ENCODE measurements around the gene MSH3. TPM values are rescaled to one million over a fixed set of nuclear protein-coding genes. Genes with fewer than 3 reads are reported as not detected.
"Not testable (repeated sequence)": the region's sequence is repeated elsewhere in the genome, so short reads cannot be mapped to it uniquely, and the experiment has no call there.

MSH3 gene
- total and polyA plus RNA-seq, 2 donors: 4.8 to 13.3 TPM

GRCh38 chr5:80881726-80882125 is 227.3 kb downstream of the MSH3 start:
- no peak for DNase-seq (ENCODE audit: low read depth in 6 of 9, low spot score in 9 of 9)
- 98% methylated on average over 4 of the region's 4 CpGs for WGBS
- Histone ChIP-seq H3K27me3 (ENCODE audit: control insufficient read depth in 2 of 2, insufficient read depth in 1 of 2, low read length in 1 of 2) (no peaks in the 10 kb centered on the region), H3K4me1 (ENCODE audit: control insufficient read depth in 2 of 2, insufficient read depth in 2 of 2, low read length in 2 of 2) (no peaks in the 10 kb centered on the region), H3K4me3 (ENCODE audit: low read length in 2 of 2) (no peak overlapping the region), H3K27ac (ENCODE audit: low read depth in 1 of 2, low read length in 1 of 2) (no peak overlapping the region), H3K36me3 (ENCODE audit: control insufficient read depth in 2 of 2, insufficient read depth in 2 of 2, low read length in 1 of 2) (peaks cover 4 to 6% of the 10 kb centered on the region in 2 donors), H3K9me3 (ENCODE audit: control insufficient read depth in 2 of 2, insufficient read depth in 1 of 2, low read length in 1 of 2) (no peaks in the 10 kb centered on the region)

- DNase-seq (ENCODE audit: low read depth in 6 of 9, low spot score in 9 of 9): not testable (repeated sequence)
- 97% methylated on average over 3 of the region's 3 CpGs for WGBS
These were observed 228.9 kb downstream of the MSH3 start for GRCh38 chr5:80883390-80883789.

DNA sequence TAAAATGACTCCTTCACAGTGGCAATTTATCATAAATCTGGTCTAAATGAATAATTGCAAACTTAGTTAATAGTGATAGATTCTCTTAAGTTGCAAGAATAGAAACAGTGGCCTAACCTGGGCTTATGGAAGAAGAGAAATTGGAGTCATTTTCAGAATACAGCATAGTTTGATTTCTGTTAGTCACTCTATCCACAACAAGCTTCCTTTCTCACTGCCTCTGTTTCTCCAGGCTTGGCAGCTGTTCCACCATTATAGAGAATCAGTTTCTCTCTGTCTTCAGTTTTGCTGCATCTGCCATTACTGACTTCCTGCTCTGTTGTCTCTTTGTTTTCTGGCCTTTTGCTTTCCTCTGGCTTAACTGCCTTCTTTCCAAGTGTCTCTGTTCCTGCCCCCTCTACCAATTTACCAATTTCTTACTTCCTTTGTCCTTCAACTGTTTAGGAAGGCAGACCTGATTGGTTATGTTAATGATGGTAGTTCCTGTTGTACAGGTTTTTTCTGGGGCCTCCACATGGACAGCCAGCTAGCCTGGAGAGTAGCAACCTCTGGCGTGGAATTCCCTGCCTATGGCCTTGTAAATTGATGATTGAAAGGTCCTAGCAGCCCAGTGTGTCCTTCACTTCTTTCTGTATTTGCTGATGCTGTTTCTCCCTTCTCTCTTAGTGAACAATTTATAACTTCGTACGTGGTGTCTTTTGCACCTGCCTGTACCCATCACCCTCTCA is 229.8 kb downstream of the MSH3 start:
- DNase-seq (ENCODE audit: low read depth in 6 of 9, low spot score in 9 of 9): no peak
- H3K27ac ChIP-seq (ENCODE audit: low read depth in 1 of 2, low read length in 1 of 2): no peak overlapping the region
- no peaks in the 10 kb centered on the region for H3K4me1 ChIP-seq (ENCODE audit: control insufficient read depth in 2 of 2, insufficient read depth in 2 of 2, low read length in 2 of 2)
- no peak overlapping the region for H3K4me3 ChIP-seq (ENCODE audit: low read length in 2 of 2)
- H3K36me3 ChIP-seq (ENCODE audit: control insufficient read depth in 2 of 2, insufficient read depth in 2 of 2, low read length in 1 of 2): peaks cover 0 to 3% of the 10 kb centered on the region in 2 donors
- H3K27me3 ChIP-seq (ENCODE audit: control insufficient read depth in 2 of 2, insufficient read depth in 1 of 2, low read length in 1 of 2): no peaks in the 10 kb centered on the region
- WGBS: over 99% methylated on average over 3 of the region's 3 CpGs
- H3K9me3 ChIP-seq (ENCODE audit: control insufficient read depth in 2 of 2, insufficient read depth in 1 of 2, low read length in 1 of 2): no peaks in the 10 kb centered on the region

More at GRCh38 chr5:80883390-80883789, 228.9 kb downstream of the MSH3 start:
- not testable (repeated sequence) for H3K9me3 ChIP-seq (ENCODE audit: control insufficient read depth in 2 of 2, insufficient read depth in 1 of 2, low read length in 1 of 2); H3K4me3 ChIP-seq (ENCODE audit: low read length in 2 of 2); H3K4me1 ChIP-seq (ENCODE audit: control insufficient read depth in 2 of 2, insufficient read depth in 2 of 2, low read length in 2 of 2); H3K27me3 ChIP-seq (ENCODE audit: control insufficient read depth in 2 of 2, insufficient read depth in 1 of 2, low read length in 1 of 2); H3K36me3 ChIP-seq (ENCODE audit: control insufficient read depth in 2 of 2, insufficient read depth in 2 of 2, low read length in 1 of 2); H3K27ac ChIP-seq (ENCODE audit: low read depth in 1 of 2, low read length in 1 of 2)

- peaks cover 0 to 3% of the 10 kb centered on the region in 2 donors for H3K36me3 ChIP-seq (ENCODE audit: control insufficient read depth in 2 of 2, insufficient read depth in 2 of 2, low read length in 1 of 2)
- 96% methylated on average over 1 of the region's 1 CpG for WGBS
- no peak overlapping the region for H3K27ac ChIP-seq (ENCODE audit: low read depth in 1 of 2, low read length in 1 of 2)
- no peak for DNase-seq (ENCODE audit: low read depth in 6 of 9, low spot score in 9 of 9)
- no peaks in the 10 kb centered on the region for H3K27me3 ChIP-seq (ENCODE audit: control insufficient read depth in 2 of 2, insufficient read depth in 1 of 2, low read length in 1 of 2)
- H3K4me1 ChIP-seq (ENCODE audit: control insufficient read depth in 2 of 2, insufficient read depth in 2 of 2, low read length in 2 of 2): no peaks in the 10 kb centered on the region
- no peaks in the 10 kb centered on the region for H3K9me3 ChIP-seq (ENCODE audit: control insufficient read depth in 2 of 2, insufficient read depth in 1 of 2, low read length in 1 of 2)
- no peak overlapping the region for H3K4me3 ChIP-seq (ENCODE audit: low read length in 2 of 2)
These were observed 230.5 kb downstream of the MSH3 start for GRCh38 chr5:80884929-80885328.

- no peaks in the 10 kb centered on the region for H3K27me3 ChIP-seq (ENCODE audit: control insufficient read depth in 2 of 2, insufficient read depth in 1 of 2, low read length in 1 of 2)
- no peak overlapping the region for H3K27ac ChIP-seq (ENCODE audit: low read depth in 1 of 2, low read length in 1 of 2)
- DNase-seq (ENCODE audit: low read depth in 6 of 9, low spot score in 9 of 9): no peak
- H3K4me1 ChIP-seq (ENCODE audit: control insufficient read depth in 2 of 2, insufficient read depth in 2 of 2, low read length in 2 of 2): no peaks in the 10 kb centered on the region
- no peaks in the 10 kb centered on the region for H3K9me3 ChIP-seq (ENCODE audit: control insufficient read depth in 2 of 2, insufficient read depth in 1 of 2, low read length in 1 of 2)
- H3K4me3 ChIP-seq (ENCODE audit: low read length in 2 of 2): no peak overlapping the region
- peaks cover 0 to 3% of the 10 kb centered on the region in 2 donors for H3K36me3 ChIP-seq (ENCODE audit: control insufficient read depth in 2 of 2, insufficient read depth in 2 of 2, low read length in 1 of 2)
These were observed 231.0 kb downstream of the MSH3 start for GRCh38 chr5:80885396-80886000.

DNA sequence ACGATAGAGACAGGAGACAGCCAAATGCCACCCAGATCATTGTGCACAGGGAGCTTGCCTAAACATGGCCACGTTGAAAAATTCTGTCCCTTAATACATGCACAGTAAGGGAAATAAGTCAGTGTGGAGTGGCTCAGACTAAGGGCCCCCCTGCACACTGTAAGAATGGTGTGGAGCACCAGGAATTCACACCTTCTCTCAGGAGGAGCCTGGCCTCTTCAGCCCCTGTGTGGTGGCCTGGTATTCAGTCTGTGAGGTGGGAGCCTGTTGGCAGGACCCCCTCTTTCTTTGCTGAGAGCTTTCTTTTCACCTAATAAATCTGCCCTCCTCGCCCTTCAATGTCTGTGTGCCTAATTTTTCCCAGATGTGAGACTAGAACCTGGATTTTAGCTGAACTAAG is 239.6 kb downstream of the MSH3 start:
- Histone ChIP-seq H3K4me3 (ENCODE audit: low read length in 2 of 2) (no peak overlapping the region), H3K4me1 (ENCODE audit: control insufficient read depth in 2 of 2, insufficient read depth in 2 of 2, low read length in 2 of 2) (no peaks in the 10 kb centered on the region), H3K27me3 (ENCODE audit: control insufficient read depth in 2 of 2, insufficient read depth in 1 of 2, low read length in 1 of 2) (no peaks in the 10 kb centered on the region), H3K36me3 (ENCODE audit: control insufficient read depth in 2 of 2, insufficient read depth in 2 of 2, low read length in 1 of 2) (peaks cover 0 to 4% of the 10 kb centered on the region in 2 donors), H3K27ac (ENCODE audit: low read depth in 1 of 2, low read length in 1 of 2) (no peak overlapping the region), H3K9me3 (ENCODE audit: control insufficient read depth in 2 of 2, insufficient read depth in 1 of 2, low read length in 1 of 2) (peaks cover 0 to 3% of the 10 kb centered on the region in 2 donors)
- 98% methylated on average over 3 of the region's 3 CpGs for WGBS
- DNase-seq (ENCODE audit: low read depth in 6 of 9, low spot score in 9 of 9): no peak

- DNase-seq (ENCODE audit: low read depth in 6 of 9, low spot score in 9 of 9): no peak
- H3K4me1 ChIP-seq (ENCODE audit: control insufficient read depth in 2 of 2, insufficient read depth in 2 of 2, low read length in 2 of 2): no peaks in the 10 kb centered on the region
- no peak overlapping the region for H3K4me3 ChIP-seq (ENCODE audit: low read length in 2 of 2)
- 94% methylated on average over 2 of the region's 2 CpGs for WGBS
- no peak overlapping the region for H3K27ac ChIP-seq (ENCODE audit: low read depth in 1 of 2, low read length in 1 of 2)
- H3K27me3 ChIP-seq (ENCODE audit: control insufficient read depth in 2 of 2, insufficient read depth in 1 of 2, low read length in 1 of 2): no peaks in the 10 kb centered on the region
- peaks cover 0 to 3% of the 10 kb centered on the region in 2 donors for H3K9me3 ChIP-seq (ENCODE audit: control insufficient read depth in 2 of 2, insufficient read depth in 1 of 2, low read length in 1 of 2)
- H3K36me3 ChIP-seq (ENCODE audit: control insufficient read depth in 2 of 2, insufficient read depth in 2 of 2, low read length in 1 of 2): peaks cover 0 to 3% of the 10 kb centered on the region in 2 donors
These were observed 241.1 kb downstream of the MSH3 start for GRCh38 chr5:80895523-80895922.

DNA sequence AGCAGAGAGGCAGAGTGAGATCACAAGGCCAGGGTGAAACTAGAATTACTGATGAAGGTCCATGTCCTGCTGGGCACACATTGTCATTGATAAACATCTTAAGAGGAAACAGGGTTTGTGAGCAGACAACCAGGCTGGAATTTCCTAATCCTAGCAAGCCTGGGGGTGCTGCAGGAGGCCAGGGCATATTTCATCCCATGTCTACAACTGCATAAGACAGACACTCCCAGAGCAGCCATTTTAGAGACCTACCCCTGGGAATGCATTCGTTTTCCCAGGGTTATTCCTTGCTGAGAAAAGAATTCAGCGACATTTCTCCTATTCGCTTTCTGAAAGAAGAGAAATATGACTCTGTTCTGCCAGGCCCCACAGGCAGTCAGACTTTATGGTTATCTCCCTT is 248.2 kb downstream of the MSH3 start:
- not testable (repeated sequence) for H3K27ac ChIP-seq (ENCODE audit: low read depth in 1 of 2, low read length in 1 of 2); H3K4me3 ChIP-seq (ENCODE audit: low read length in 2 of 2); H3K36me3 ChIP-seq (ENCODE audit: control insufficient read depth in 2 of 2, insufficient read depth in 2 of 2, low read length in 1 of 2); H3K9me3 ChIP-seq (ENCODE audit: control insufficient read depth in 2 of 2, insufficient read depth in 1 of 2, low read length in 1 of 2); DNase-seq (ENCODE audit: low read depth in 6 of 9, low spot score in 9 of 9); H3K27me3 ChIP-seq (ENCODE audit: control insufficient read depth in 2 of 2, insufficient read depth in 1 of 2, low read length in 1 of 2); H3K4me1 ChIP-seq (ENCODE audit: control insufficient read depth in 2 of 2, insufficient read depth in 2 of 2, low read length in 2 of 2)
- WGBS: over 99% methylated on average over 3 of the region's 3 CpGs

DNA sequence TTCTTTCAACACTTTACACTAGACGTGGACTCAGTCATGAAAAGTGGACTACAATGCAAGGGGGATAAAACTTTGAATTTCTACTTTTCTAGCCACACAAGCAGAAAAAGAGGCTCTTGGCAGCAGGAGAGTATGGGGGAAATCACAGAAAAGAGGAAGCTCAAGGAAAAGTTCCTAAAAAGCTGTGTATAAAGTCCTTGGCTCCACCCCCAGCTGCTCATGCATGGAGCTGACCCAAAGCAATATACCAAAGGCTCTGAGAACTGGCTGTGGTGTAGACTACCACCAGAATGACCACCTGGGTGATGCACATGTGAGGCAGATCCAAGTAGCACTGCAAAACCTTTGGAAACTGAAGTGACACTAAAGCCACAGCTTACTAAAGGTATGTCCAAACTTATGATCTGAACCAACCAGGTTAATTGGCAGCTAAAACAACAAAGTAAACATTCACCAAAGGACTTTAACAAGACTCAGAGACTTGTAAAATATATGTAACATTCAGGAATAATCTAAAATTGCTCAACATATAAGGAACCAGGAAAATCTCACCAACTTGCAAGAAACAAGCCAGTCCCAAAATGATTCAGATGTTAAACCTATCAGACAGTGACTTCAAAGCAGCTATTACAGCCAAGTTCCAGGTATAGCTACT is 250.2 kb downstream of the MSH3 start:
- no peaks in the 10 kb centered on the region for H3K9me3 ChIP-seq (ENCODE audit: control insufficient read depth in 2 of 2, insufficient read depth in 1 of 2, low read length in 1 of 2)
- DNase-seq (ENCODE audit: low read depth in 6 of 9, low spot score in 9 of 9): no peak
- H3K36me3 ChIP-seq (ENCODE audit: control insufficient read depth in 2 of 2, insufficient read depth in 2 of 2, low read length in 1 of 2): no peaks in the 10 kb centered on the region
- H3K27me3 ChIP-seq (ENCODE audit: control insufficient read depth in 2 of 2, insufficient read depth in 1 of 2, low read length in 1 of 2): no peaks in the 10 kb centered on the region
- H3K27ac ChIP-seq (ENCODE audit: low read depth in 1 of 2, low read length in 1 of 2): no peak overlapping the region
- no peaks in the 10 kb centered on the region for H3K4me1 ChIP-seq (ENCODE audit: control insufficient read depth in 2 of 2, insufficient read depth in 2 of 2, low read length in 2 of 2)
- 20% methylated on average over 1 of the region's 1 CpG for WGBS
- H3K4me3 ChIP-seq (ENCODE audit: low read length in 2 of 2): no peak overlapping the region

Data from thymus (tissue), 11 donors.